Endodermal cell (in vitro differentiated cells): Measurements from ENCODE around the gene VANGL2. TPM values are rescaled to one million over a fixed set of nuclear protein-coding genes. Genes with fewer than 3 reads are reported as not detected.

Experiments
- DNase-seq: peaks from one replicate; pipeline ENCODE4 v3.0.0-alpha.2; 2017
- H3K27ac ChIP-seq: 2 replicates; pipeline ENCODE4 v1.5.1; 2013; ENCODE audit warnings: mild to moderate bottlenecking, low read depth, low read length, moderate library complexity
- H3K27me3 ChIP-seq: 2 replicates; pipeline ENCODE4 v1.6.1; 2013; ENCODE audit warnings: mild to moderate bottlenecking, low read length, moderate library complexity; ENCODE audit not compliant: insufficient read depth, control insufficient read depth, poor library complexity, severe bottlenecking
- H3K36me3 ChIP-seq: 2 replicates; pipeline ENCODE4 v1.7.0; 2013; ENCODE audit warnings: mild to moderate bottlenecking, low read length, moderate library complexity; ENCODE audit not compliant: control insufficient read depth, insufficient read depth
- H3K4me1 ChIP-seq: one replicate; pipeline ENCODE4 v1.7.0; 2013; ENCODE audit warnings: low read length; ENCODE audit not compliant: control insufficient read depth, insufficient read depth
- H3K4me3 ChIP-seq: 2 replicates; pipeline ENCODE4 v1.5.1; 2013; ENCODE audit warnings: mild to moderate bottlenecking, low read length, moderate library complexity
- H3K9ac ChIP-seq: 2 replicates; pipeline ENCODE4 v1.6.1; 2013; ENCODE audit warnings: mild to moderate bottlenecking, low read length, moderate library complexity; ENCODE audit not compliant: poor library complexity, severe bottlenecking; ENCODE audit errors: extremely low read depth
- H3K9me3 ChIP-seq: 2 replicates; pipeline ENCODE4 v1.6.1; 2013; ENCODE audit warnings: mild to moderate bottlenecking, low read length, moderate library complexity; ENCODE audit not compliant: control insufficient read depth
- H3K27ac Mint-ChIP-seq: 2 replicates; pipeline ENCODE4 v1.8.0; 2020; ENCODE audit warnings: mixed read lengths
- H3K27me3 Mint-ChIP-seq: 2 replicates; pipeline ENCODE4 v1.8.0; 2021; ENCODE audit warnings: mild to moderate bottlenecking, mixed read lengths; ENCODE audit not compliant: insufficient read depth
- H3K36me3 Mint-ChIP-seq: 2 replicates; pipeline ENCODE4 v1.8.0; 2020; ENCODE audit warnings: low read depth, mixed read lengths
- H3K4me1 Mint-ChIP-seq: 2 replicates; pipeline ENCODE4 v1.8.0; 2020; ENCODE audit warnings: mixed read lengths
- H3K4me3 Mint-ChIP-seq: 2 replicates; pipeline ENCODE4 v1.8.0; 2020; ENCODE audit warnings: mild to moderate bottlenecking, moderate library complexity, mixed read lengths
- H3K9me3 Mint-ChIP-seq: 2 replicates; pipeline ENCODE4 v1.8.0; 2020; ENCODE audit warnings: mild to moderate bottlenecking, mixed read lengths
- CTCF ChIP-seq: fragments of 200-600 bp; sonication (generic); conservative IDR thresholded peaks from 2 replicates; pipeline ENCODE4 v1.5.0; 2021; ENCODE audit warnings: antibody characterized with exemption, mild to moderate bottlenecking
- WGBS, 2 experiments: methylation state at CpG; one replicate each; pipeline versions ENCODE4 v1.1.5 to v1.1.7; 2013; ENCODE audit warnings: missing lambda C conversion rate in 2 of 2, mixed read lengths in 1 of 2; ENCODE audit not compliant: insufficient coverage in 1 of 2, insufficient read length in 1 of 2; 5-methylcytosine and 5-hydroxymethylcytosine counted together
- total RNA-seq, 2 donors: library from RNA; stranded (reverse); fragmentation: NEBNext Ultra II Directional in 1 of 2; extraction: Animal tissue kit (Norgen Biotek cat#: 25700) in 1 of 2; gene quantifications; 2 replicates in 1 of 2; 3 replicates in 1 of 2; pipeline ENCODE4 v1.2.1, GENCODE V29; 2021

The VANGL2 gene
- total RNA-seq, 2 donors from 2014 or later, result 62.5 to 67.5 TPM

GRCh38 chr1:160438317-160438918, 38.1 kb downstream of the VANGL2 start:
- no peaks in the 10 kb centered on the region for H3K27me3 Mint-ChIP-seq
- Histone ChIP-seq H3K36me3 (no peaks in the 10 kb centered on the region), H3K27ac (no peak overlapping the region), H3K9me3 (peaks cover 9% of the 10 kb centered on the region), H3K4me1 (no peaks in the 10 kb centered on the region), H3K4me3 (no peak overlapping the region), H3K9ac (no peak overlapping the region), H3K27me3 (no peaks in the 10 kb centered on the region)
- peak overlapping the region; percentile 14 for H3K27ac Mint-ChIP-seq
- peaks cover 2% of the 10 kb centered on the region for H3K9me3 Mint-ChIP-seq
- no peak for TF ChIP-seq CTCF
- DNase-seq, result no peak
- H3K36me3 Mint-ChIP-seq, result no peaks in the 10 kb centered on the region
- 92 to 96% methylated on average over 2 to 4 of the region's 4 CpGs for WGBS, 2 experiments
- no peaks in the 10 kb centered on the region for H3K4me1 Mint-ChIP-seq
- no peak overlapping the region for H3K4me3 Mint-ChIP-seq

GRCh38 chr1:160438935-160439334, 38.6 kb downstream of the VANGL2 start:
- Mint-ChIP-seq H3K4me3 (no peak overlapping the region), H3K27me3 (no peaks in the 10 kb centered on the region), H3K9me3 (peaks cover 2% of the 10 kb centered on the region), H3K36me3 (no peaks in the 10 kb centered on the region), H3K27ac (no peak overlapping the region), H3K4me1 (no peaks in the 10 kb centered on the region)
- peaks cover 9% of the 10 kb centered on the region for H3K9me3 ChIP-seq
- no peak overlapping the region for H3K4me3 ChIP-seq
- H3K27me3 ChIP-seq, result no peaks in the 10 kb centered on the region
- no peak overlapping the region for H3K9ac ChIP-seq
- DNase-seq, result no peak
- H3K36me3 ChIP-seq, result no peaks in the 10 kb centered on the region
- 88% methylated on average over 2 of the region's 2 CpGs; no CpG with 5 or more reads in 1 of the 2 experiments for WGBS, 2 experiments
- no peak for TF ChIP-seq CTCF
- no peak overlapping the region for H3K27ac ChIP-seq
- H3K4me1 ChIP-seq, result no peaks in the 10 kb centered on the region

GRCh38 chr1:160439718-160440117, 39.4 kb downstream of the VANGL2 start:
- H3K4me3 Mint-ChIP-seq, result no peak overlapping the region
- H3K9me3 Mint-ChIP-seq, result peaks cover 2% of the 10 kb centered on the region
- no peak for DNase-seq
- H3K27me3 Mint-ChIP-seq, result no peaks in the 10 kb centered on the region
- H3K9me3 ChIP-seq, result peaks cover 3% of the 10 kb centered on the region
- H3K9ac ChIP-seq, result no peak overlapping the region
- no peaks in the 10 kb centered on the region for H3K27me3 ChIP-seq
- no peak overlapping the region for H3K27ac ChIP-seq
- no peaks in the 10 kb centered on the region for H3K4me1 ChIP-seq
- H3K4me1 Mint-ChIP-seq, result no peaks in the 10 kb centered on the region
- no peak for TF ChIP-seq CTCF
- no CpG with 5 or more reads among the region's 2 CpGs for WGBS, 2 experiments
- H3K36me3 ChIP-seq, result no peaks in the 10 kb centered on the region
- H3K36me3 Mint-ChIP-seq, result no peaks in the 10 kb centered on the region
- H3K27ac Mint-ChIP-seq, result no peak overlapping the region
- no peak overlapping the region for H3K4me3 ChIP-seq
